Measurements from ENCODE around the gene L1TD1.
"Not testable (repeated sequence)": the region's sequence is repeated elsewhere in the genome, so short reads cannot be mapped to it uniquely, and the experiment has no call there.

L1TD1 gene

GRCh38 chr1:62233926-62234450 lies 39.3 kb downstream of the L1TD1 start:
- Histone ChIP-seq H3K4me3 (no peak overlapping the region), H4K20me1 (no peaks in the 10 kb centered on the region), H3K9ac (no peak overlapping the region), H3K9me3 (no peaks in the 10 kb centered on the region), H3K27ac (no peak overlapping the region), H3K36me3 (no peaks in the 10 kb centered on the region), H3K4me1 (no peaks in the 10 kb centered on the region), H3K4me2 (no peak overlapping the region), H3K27me3 (no peaks in the 10 kb centered on the region)
- TF ChIP-seq Cebpa-rat (IDR thresholded peaks at IDR 0.05), result no peak

DNA sequence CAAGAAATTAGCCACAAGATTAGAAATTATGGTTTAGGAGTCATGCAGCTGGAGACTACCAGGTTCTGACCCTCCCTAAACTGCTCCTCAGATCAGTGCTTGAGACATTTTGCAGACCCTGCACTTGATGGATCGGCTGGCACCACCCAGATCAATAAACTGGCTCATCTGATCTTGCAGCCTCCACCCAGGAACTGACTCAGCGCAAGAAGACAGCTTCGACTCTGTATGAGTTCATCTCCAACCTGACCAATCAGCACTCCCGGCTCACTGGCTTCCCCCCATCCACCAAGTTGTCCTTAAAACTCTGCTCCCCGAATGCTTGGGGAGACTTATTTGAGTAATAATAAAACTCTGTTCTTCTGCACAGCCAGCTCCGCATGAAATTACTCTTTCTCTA lies 40.0 kb downstream of the L1TD1 start:
- Histone ChIP-seq H3K4me2 (no peak overlapping the region), H3K27ac (no peak overlapping the region), H3K4me1 (no peaks in the 10 kb centered on the region), H3K9ac (no peak overlapping the region), H4K20me1 (no peaks in the 10 kb centered on the region), H3K4me3 (no peak overlapping the region), H3K9me3 (no peaks in the 10 kb centered on the region), H3K27me3 (no peaks in the 10 kb centered on the region), H3K36me3 (no peaks in the 10 kb centered on the region)
- TF ChIP-seq Cebpa-rat (IDR thresholded peaks at IDR 0.05), result no peak

GRCh38 chr1:62235576-62235975 lies 40.9 kb downstream of the L1TD1 start:
- no peaks in the 10 kb centered on the region for H3K36me3 ChIP-seq
- no peak overlapping the region for H3K27ac ChIP-seq
- no peaks in the 10 kb centered on the region for H3K9me3 ChIP-seq
- no peak overlapping the region for H3K4me2 ChIP-seq
- no peak overlapping the region for H3K9ac ChIP-seq
- H3K4me3 ChIP-seq, result no peak overlapping the region
- no peaks in the 10 kb centered on the region for H3K4me1 ChIP-seq
- H4K20me1 ChIP-seq, result no peaks in the 10 kb centered on the region
- TF ChIP-seq Cebpa-rat (IDR thresholded peaks at IDR 0.05), result no peak
- no peaks in the 10 kb centered on the region for H3K27me3 ChIP-seq

- Histone ChIP-seq H3K9ac (no peak overlapping the region), H3K9me3 (no peaks in the 10 kb centered on the region), H4K20me1 (no peaks in the 10 kb centered on the region), H3K4me3 (no peak overlapping the region), H3K4me2 (no peak overlapping the region), H3K4me1 (no peaks in the 10 kb centered on the region), H3K27ac (no peak overlapping the region), H3K27me3 (no peaks in the 10 kb centered on the region), H3K36me3 (no peaks in the 10 kb centered on the region)
- no peak for TF ChIP-seq Cebpa-rat (IDR thresholded peaks at IDR 0.05)
These were observed 42.7 kb downstream of the L1TD1 start for GRCh38 chr1:62237361-62237760.

DNA sequence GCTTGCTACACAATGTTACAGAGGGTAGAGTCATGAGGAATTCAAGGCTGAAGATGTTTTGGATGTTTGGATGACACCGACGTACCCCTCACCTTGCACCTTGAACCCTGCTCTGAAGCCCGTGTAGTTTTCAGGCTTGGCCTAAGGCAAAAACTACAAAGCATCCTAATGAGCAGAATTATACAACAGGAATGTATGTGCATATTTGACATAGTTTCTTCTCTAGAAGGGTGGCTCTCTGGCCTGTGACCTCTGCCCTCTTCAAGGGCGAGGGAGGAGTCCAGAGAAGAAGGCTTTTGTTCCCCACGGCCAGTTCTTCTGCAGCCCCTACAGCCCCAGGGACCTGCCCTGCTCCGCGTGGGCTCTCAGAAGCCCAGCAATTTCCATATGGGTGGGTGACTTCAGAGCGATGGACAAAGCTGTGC lies 43.3 kb downstream of the L1TD1 start:
- TF ChIP-seq Cebpa-rat (IDR thresholded peaks at IDR 0.05), result no peak

DNA sequence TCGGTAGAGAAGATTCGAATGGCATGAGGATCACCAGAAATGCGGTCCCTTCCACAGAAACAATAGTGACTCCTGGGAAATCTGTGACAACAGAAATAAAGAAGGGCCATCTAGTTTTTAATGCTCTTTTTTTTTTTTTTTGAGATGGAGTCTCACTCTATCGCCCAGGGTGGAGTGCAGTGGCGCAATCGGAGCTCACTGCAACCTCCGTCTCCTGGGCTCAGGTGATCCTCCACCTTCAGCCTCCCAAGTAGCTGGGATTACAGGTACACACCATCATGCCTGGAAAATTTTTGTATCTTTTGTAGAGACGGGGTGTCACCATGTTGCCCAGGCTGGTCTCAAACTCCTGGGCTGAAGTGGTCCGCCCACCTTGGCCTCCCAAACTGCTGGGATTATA lies 43.9 kb downstream of the L1TD1 start:
- no peak for TF ChIP-seq Cebpa-rat (IDR thresholded peaks at IDR 0.05)
- no peaks in the 10 kb centered on the region for H3K27me3 ChIP-seq
- H3K36me3 ChIP-seq, result no peaks in the 10 kb centered on the region
- no peak overlapping the region for H3K27ac ChIP-seq
- no peaks in the 10 kb centered on the region for H4K20me1 ChIP-seq
- no peak overlapping the region for H3K9ac ChIP-seq
- no peaks in the 10 kb centered on the region for H3K4me1 ChIP-seq
- 0 out of 2 replicates have a peak, but pooled peaks cover under 1% of the 10 kb centered on the region for H3K9me3 ChIP-seq
- no peak overlapping the region for H3K4me3 ChIP-seq
- H3K4me2 ChIP-seq, result no peak overlapping the region

More for the DNA sequence above, 43.3 kb downstream of the L1TD1 start:
- Histone ChIP-seq H3K27me3 (no peaks in the 10 kb centered on the region), H3K9me3 (no peaks in the 10 kb centered on the region), H3K9ac (no peak overlapping the region), H3K4me3 (no peak overlapping the region), H3K4me1 (no peaks in the 10 kb centered on the region), H3K4me2 (no peak overlapping the region), H3K36me3 (no peaks in the 10 kb centered on the region), H4K20me1 (no peaks in the 10 kb centered on the region), H3K27ac (no peak overlapping the region)

DNA sequence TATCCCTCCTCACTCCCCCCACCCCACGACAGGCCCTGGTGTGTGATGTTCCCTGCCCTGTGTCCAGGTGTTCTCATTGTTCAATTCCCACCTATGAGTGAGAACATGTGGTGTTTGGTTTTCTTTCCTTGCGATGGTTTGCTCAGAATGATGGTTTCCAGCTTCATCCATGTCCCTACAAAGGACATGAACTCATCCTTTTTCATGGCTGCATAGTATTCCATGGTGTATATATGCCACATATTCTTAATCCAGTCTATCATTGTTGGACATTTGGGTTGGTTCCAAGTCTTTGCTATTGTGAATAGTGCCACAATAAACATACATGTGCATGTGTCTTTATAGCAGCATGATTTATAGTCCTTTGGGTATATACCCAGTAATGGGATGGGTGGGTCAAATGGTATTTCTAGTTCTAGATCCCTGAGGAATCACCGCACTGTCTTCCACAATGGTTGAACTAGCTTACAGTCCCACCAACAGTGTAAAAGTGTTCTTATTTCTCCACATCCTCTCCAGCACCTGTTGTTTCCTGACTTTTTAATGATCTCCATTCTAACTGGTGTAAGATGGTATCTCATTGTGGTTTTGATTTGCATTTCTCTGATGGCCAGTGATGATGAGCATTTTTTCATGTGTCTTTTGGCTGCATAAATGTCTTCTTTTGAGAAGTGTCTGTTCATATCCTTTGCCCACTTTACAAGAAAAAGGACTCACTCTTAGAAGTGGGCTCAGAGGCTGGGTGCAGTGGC lies 45.2 kb downstream of the L1TD1 start:
- H3K4me1 ChIP-seq, H3K4me3 ChIP-seq, H4K20me1 ChIP-seq, H3K9ac ChIP-seq, H3K36me3 ChIP-seq, H3K27ac ChIP-seq, H3K27me3 ChIP-seq, H3K4me2 ChIP-seq: not testable (repeated sequence)
- peaks cover 13% of the 10 kb centered on the region for H3K9me3 ChIP-seq

DNA sequence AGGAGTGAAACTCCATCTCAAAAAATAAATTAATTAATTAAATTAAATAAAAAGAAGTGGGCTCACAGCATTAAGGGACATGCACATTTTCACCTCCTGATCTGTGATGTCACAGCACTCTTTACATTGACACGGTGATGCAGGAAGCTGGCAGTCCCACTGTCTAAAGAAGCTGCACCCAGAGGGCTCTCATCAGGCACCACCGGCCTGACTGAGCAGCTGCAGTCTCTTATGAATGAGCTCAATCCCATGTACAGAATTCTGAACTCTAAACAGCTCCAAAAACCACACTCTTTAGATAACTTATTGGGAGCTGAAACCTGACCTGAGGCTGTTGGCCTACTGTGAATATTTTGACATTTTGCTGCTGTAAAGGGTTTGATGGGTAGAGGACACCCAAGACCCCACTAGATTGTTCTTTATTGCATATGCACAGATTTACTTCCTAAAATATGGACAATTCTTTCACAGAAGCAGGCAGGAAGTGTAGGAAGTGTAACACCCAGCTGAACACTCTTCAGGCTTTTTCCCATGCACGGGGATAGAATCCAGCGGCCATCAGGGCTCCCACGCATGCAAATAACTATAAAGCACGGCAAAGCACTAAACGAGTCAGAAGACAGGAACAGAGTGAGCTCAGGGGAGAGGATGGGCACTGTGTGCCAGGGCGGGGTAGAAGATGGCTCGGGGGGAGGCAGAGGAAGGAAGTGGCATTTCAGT lies 46.2 kb downstream of the L1TD1 start:
- no peaks in the 10 kb centered on the region for H3K4me1 ChIP-seq
- no peak for TF ChIP-seq Cebpa-rat (IDR thresholded peaks at IDR 0.05)
- no peak overlapping the region for H3K4me3 ChIP-seq
- H3K27ac ChIP-seq, result no peak overlapping the region
- H3K36me3 ChIP-seq, result no peaks in the 10 kb centered on the region
- no peak overlapping the region for H3K4me2 ChIP-seq
- no peak overlapping the region for H3K9ac ChIP-seq
- no peaks in the 10 kb centered on the region for H3K27me3 ChIP-seq
- peaks cover 14% of the 10 kb centered on the region for H3K9me3 ChIP-seq
- no peaks in the 10 kb centered on the region for H4K20me1 ChIP-seq

DNA sequence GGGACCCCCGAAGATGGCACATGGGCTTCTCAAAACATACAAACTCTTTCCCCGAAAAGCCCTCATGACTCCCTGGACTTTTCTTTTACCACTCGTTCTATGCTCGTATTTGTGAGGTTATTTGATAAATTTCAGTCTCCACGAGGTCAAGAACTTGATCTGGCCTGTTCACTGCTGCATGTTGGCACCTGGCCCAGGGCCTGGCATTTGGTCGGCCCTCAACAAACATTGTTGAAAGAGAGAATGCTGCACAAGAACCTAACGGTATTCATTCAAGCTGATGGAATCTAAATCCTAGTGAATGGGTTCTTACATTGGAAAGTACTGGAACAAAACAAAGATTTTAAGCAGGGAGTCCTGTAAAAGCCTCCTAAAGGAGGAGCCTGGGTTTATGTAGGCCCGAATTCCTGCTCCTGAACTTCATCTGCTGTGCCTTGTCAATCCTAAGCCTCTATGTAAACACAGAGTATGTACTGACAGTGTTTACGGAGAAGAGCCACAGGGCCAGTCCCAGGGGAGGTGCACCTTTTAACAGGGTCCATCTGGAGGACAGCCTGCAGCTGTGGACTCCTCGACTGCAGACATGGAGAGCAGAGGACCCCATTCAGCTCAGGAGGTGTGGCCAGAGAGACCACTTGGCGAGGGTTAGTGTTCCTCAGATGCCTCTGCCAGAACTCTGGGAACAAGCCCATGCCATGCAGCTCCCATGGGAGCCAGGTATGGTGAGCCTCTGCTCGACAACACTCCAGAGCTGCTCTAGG lies 46.9 kb downstream of the L1TD1 start:
- no peaks in the 10 kb centered on the region for H4K20me1 ChIP-seq
- H3K27ac ChIP-seq, result no peak overlapping the region
- no peak for TF ChIP-seq Cebpa-rat (IDR thresholded peaks at IDR 0.05)
- H3K4me2 ChIP-seq, result no peak overlapping the region
- H3K4me3 ChIP-seq, result no peak overlapping the region
- no peak overlapping the region for H3K9ac ChIP-seq
- H3K36me3 ChIP-seq, result no peaks in the 10 kb centered on the region
- no peaks in the 10 kb centered on the region for H3K4me1 ChIP-seq
- H3K27me3 ChIP-seq, result no peaks in the 10 kb centered on the region
- peaks cover 14% of the 10 kb centered on the region for H3K9me3 ChIP-seq

DNA sequence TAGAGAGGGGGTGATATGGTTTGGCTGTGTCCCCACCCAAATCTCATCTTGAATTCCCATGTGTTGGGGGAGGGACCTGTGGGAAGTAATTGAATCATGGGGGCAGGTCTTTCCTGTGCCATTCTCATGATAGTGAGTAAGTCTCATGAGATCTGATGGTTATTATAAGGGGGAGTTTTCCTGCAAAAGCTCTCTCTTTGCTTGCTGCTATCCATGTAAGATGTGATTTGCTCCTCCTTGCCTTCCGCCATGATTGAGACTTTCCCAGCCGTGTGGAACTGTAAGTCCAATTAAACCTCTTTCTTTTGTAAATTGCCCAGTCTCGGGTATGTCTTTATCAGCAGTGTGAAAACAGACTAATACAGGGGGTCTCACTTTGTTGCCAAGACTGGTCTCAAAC lies 49.7 kb downstream of the L1TD1 start:
- H3K27me3 ChIP-seq, H3K9ac ChIP-seq, H3K36me3 ChIP-seq, H3K4me1 ChIP-seq, H3K4me2 ChIP-seq, H4K20me1 ChIP-seq, H3K4me3 ChIP-seq, H3K27ac ChIP-seq: not testable (repeated sequence)
- H3K9me3 ChIP-seq, result peaks cover 14% of the 10 kb centered on the region
